ENCODE measurements around the gene FSTL5. TPM values are rescaled to one million over a fixed set of nuclear protein-coding genes. Genes with fewer than 3 reads are reported as not detected.

Gene FSTL5
- total and polyA plus RNA-seq, 2 experiments from 2014 or later, result 0.29 to 0.57 TPM

DNA sequence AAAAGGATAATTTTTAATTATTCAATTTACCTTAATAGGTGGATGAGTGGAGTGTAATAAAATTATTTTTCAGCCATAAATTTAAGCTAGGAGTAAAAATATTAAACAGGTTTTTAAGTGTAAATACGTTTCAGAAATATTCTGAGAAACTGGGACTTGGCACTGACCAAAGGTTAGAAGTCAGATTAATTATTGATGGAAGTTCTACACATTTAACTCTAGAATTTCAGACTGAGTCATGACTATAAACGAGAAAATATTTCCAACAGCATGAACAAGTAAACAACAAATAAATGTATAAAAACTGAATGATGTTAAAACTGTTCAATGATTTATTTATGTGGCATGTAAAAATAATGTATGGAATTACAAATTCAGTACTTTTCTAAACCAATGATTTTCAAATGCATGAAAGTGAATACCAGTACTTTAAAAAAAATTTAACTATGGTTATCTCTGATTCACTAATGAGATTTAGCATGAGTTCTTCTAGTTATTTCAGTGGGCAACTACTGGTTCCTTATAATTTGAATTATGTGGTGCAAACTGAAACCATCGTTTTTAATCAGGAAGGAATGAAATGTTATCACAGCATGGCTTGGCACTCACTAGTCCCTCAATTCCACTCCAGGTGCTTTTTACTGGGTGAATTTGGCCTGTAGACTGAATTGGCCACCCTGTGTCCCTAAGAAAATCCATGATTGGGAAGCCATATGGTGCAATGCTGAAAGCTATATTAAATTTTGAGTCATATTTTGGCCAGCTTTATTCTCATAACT lies 244.2 kb downstream of the FSTL5 start:
- 63% methylated on average over 3 of the region's 3 CpGs for WGBS (ENCODE audit: low lambda C conversion rate, missing lambda C conversion rate)
- Histone ChIP-seq H4K20me1 (ENCODE audit: insufficient read depth, poor library complexity, severe bottlenecking) (no peaks in the 10 kb centered on the region), H3K79me2 (no peaks in the 10 kb centered on the region), H3K9me3 (ENCODE audit: low read depth) (no peaks in the 10 kb centered on the region), H3K36me3 (replicated peaks; ENCODE audit: insufficient read depth, low read depth) (no peaks in the 10 kb centered on the region), H3K9me2 (replicated peaks; ENCODE audit: insufficient read depth) (no peaks in the 10 kb centered on the region), H3K4me2 (no peak overlapping the region), H3K27ac (no peak overlapping the region), H2AFZ (no peak overlapping the region), H3K4me1 (ENCODE audit: insufficient read depth) (no peaks in the 10 kb centered on the region), H3K4me3 (no peak overlapping the region), H3K27me3 (no peaks in the 10 kb centered on the region)
- no peak for TF ChIP-seq EZH2phosphoT487 (IDR thresholded peaks at IDR 0.05; ENCODE audit: low read depth, severe bottlenecking, unreplicated experiment)
- DNase-seq (ENCODE audit: low spot score), result no peak

DNA sequence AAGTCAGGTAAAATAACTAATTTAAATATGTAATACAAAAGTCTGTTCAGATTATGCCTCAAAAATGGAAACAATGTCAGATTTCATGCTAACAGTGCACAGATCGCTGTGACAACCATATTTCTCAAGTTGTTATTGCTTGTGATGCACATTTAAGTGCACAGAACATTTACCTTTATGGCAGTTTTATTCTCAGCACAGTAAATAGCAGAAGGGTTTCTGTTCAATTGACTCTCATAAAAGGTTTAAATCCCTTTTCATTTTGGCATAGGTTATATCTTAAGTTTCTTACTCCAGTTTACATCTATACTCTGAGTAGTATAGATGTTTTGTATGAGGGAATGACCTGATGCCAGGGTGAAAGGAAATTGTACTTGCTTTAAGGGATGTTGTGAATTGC lies 247.8 kb downstream of the FSTL5 start:
- Histone ChIP-seq H2AFZ (no peak overlapping the region), H3K4me2 (no peak overlapping the region), H3K79me2 (no peaks in the 10 kb centered on the region), H3K27ac (no peak overlapping the region), H3K9me3 (ENCODE audit: low read depth) (no peaks in the 10 kb centered on the region), H3K9me2 (replicated peaks; ENCODE audit: insufficient read depth) (no peaks in the 10 kb centered on the region), H3K36me3 (replicated peaks; ENCODE audit: insufficient read depth, low read depth) (no peaks in the 10 kb centered on the region), H3K4me3 (no peak overlapping the region), H4K20me1 (ENCODE audit: insufficient read depth, poor library complexity, severe bottlenecking) (no peaks in the 10 kb centered on the region), H3K4me1 (ENCODE audit: insufficient read depth) (no peaks in the 10 kb centered on the region), H3K27me3 (no peaks in the 10 kb centered on the region)
- TF ChIP-seq EZH2 (IDR thresholded peaks at IDR 0.05; ENCODE audit: borderline replicate concordance) (no peak), EZH2phosphoT487 (IDR thresholded peaks at IDR 0.05; ENCODE audit: low read depth, severe bottlenecking, unreplicated experiment) (no peak)
- TF ChIP-seq, protein P1, sequence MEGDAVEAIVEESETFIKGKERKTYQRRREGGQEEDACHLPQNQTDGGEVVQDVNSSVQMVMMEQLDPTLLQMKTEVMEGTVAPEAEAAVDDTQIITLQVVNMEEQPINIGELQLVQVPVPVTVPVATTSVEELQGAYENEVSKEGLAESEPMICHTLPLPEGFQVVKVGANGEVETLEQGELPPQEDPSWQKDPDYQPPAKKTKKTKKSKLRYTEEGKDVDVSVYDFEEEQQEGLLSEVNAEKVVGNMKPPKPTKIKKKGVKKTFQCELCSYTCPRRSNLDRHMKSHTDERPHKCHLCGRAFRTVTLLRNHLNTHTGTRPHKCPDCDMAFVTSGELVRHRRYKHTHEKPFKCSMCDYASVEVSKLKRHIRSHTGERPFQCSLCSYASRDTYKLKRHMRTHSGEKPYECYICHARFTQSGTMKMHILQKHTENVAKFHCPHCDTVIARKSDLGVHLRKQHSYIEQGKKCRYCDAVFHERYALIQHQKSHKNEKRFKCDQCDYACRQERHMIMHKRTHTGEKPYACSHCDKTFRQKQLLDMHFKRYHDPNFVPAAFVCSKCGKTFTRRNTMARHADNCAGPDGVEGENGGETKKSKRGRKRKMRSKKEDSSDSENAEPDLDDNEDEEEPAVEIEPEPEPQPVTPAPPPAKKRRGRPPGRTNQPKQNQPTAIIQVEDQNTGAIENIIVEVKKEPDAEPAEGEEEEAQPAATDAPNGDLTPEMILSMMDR (IDR thresholded peaks at IDR 0.05; ENCODE audit: poor library complexity), result no peak
- no peak for DNase-seq (ENCODE audit: low spot score)
- WGBS (ENCODE audit: low lambda C conversion rate, missing lambda C conversion rate), result 83% methylated on average over 1 of the region's 1 CpG

- no peaks in the 10 kb centered on the region for H3K9me3 ChIP-seq (ENCODE audit: low read depth)
- 68% methylated on average over 2 of the region's 2 CpGs for whole genome bisulfite sequencing (ENCODE audit: low lambda C conversion rate, missing lambda C conversion rate)
- no peak for DNase-seq (ENCODE audit: low spot score)
- no peaks in the 10 kb centered on the region for H4K20me1 ChIP-seq (ENCODE audit: insufficient read depth, poor library complexity, severe bottlenecking)
- no peak overlapping the region for H2AFZ ChIP-seq
- H3K9me2 ChIP-seq (replicated peaks; ENCODE audit: insufficient read depth), result no peaks in the 10 kb centered on the region
- no peaks in the 10 kb centered on the region for H3K79me2 ChIP-seq
- H3K36me3 ChIP-seq (replicated peaks; ENCODE audit: insufficient read depth, low read depth), result no peaks in the 10 kb centered on the region
- no peak overlapping the region for H3K27ac ChIP-seq
- no peak overlapping the region for H3K4me3 ChIP-seq
- no peak overlapping the region for H3K4me2 ChIP-seq
- H3K27me3 ChIP-seq, result no peaks in the 10 kb centered on the region
- TF ChIP-seq EZH2 (IDR thresholded peaks at IDR 0.05; ENCODE audit: borderline replicate concordance) (no peak), EZH2phosphoT487 (IDR thresholded peaks at IDR 0.05; ENCODE audit: low read depth, severe bottlenecking, unreplicated experiment) (no peak)
- TF ChIP-seq, protein P1 (IDR thresholded peaks at IDR 0.05; ENCODE audit: poor library complexity), result no peak
- no peaks in the 10 kb centered on the region for H3K4me1 ChIP-seq (ENCODE audit: insufficient read depth)
These were observed 256.2 kb downstream of the FSTL5 start for GRCh38 chr4:161907590-161907955.

GRCh38 chr4:161906836-161907589 lies 256.8 kb downstream of the FSTL5 start:
- TF ChIP-seq EZH2 (IDR thresholded peaks at IDR 0.05; ENCODE audit: borderline replicate concordance) (no peak), EZH2phosphoT487 (IDR thresholded peaks at IDR 0.05; ENCODE audit: low read depth, severe bottlenecking, unreplicated experiment) (no peak)
- TF ChIP-seq, protein P1 (IDR thresholded peaks at IDR 0.05; ENCODE audit: poor library complexity), result no peak
- Histone ChIP-seq H3K27me3 (no peaks in the 10 kb centered on the region), H3K9me3 (ENCODE audit: low read depth) (no peaks in the 10 kb centered on the region), H3K36me3 (replicated peaks; ENCODE audit: insufficient read depth, low read depth) (no peaks in the 10 kb centered on the region), H3K4me3 (no peak overlapping the region), H3K79me2 (no peaks in the 10 kb centered on the region), H3K4me1 (ENCODE audit: insufficient read depth) (no peaks in the 10 kb centered on the region), H2AFZ (no peak overlapping the region), H3K4me2 (no peak overlapping the region), H3K9me2 (replicated peaks; ENCODE audit: insufficient read depth) (no peaks in the 10 kb centered on the region), H4K20me1 (ENCODE audit: insufficient read depth, poor library complexity, severe bottlenecking) (no peaks in the 10 kb centered on the region), H3K27ac (no peak overlapping the region)
- 83% methylated on average over 4 of the region's 4 CpGs for WGBS (ENCODE audit: low lambda C conversion rate, missing lambda C conversion rate)
- DNase-seq (ENCODE audit: low spot score), result no peak

Data from hepatocyte (in vitro differentiated cells).